Smooth muscle cell (in vitro differentiated cells): ENCODE results near the gene DPM1. TPM values are rescaled to one million over a fixed set of nuclear protein-coding genes. Genes with fewer than 3 reads are reported as not detected.

Experiments used
- DNase-seq: peaks from one replicate; lab custom pipeline; 2025; ENCODE audit not compliant: unreplicated experiment; lab: John Stamatoyannopoulos, UW
- H2AFZ ChIP-seq: fragments of 200-600 bp; sonication (generic); 2 replicates; pipeline ENCODE4 v1.6.0; 2016; ENCODE audit warnings: antibody characterized with exemption, low read depth, mild to moderate bottlenecking
- H3F3A ChIP-seq: fragments of 200-600 bp; sonication (generic); 2 replicates; pipeline ENCODE4 v1.6.0; 2017; ENCODE audit warnings: antibody characterized with exemption, low read depth
- H3K27ac ChIP-seq: fragments of 200-600 bp; sonication (generic); 2 replicates; pipeline ENCODE4 v1.5.1; 2016; ENCODE audit warnings: low read depth, mild to moderate bottlenecking
- H3K27me3 ChIP-seq: fragments of 200-600 bp; sonication (generic); 2 replicates; pipeline ENCODE4 v1.6.1; 2016; ENCODE audit warnings: low read depth, mild to moderate bottlenecking
- H3K36me3 ChIP-seq: fragments of 200-600 bp; sonication (generic); 2 replicates; pipeline ENCODE4 v1.5.1; 2016; ENCODE audit warnings: low read depth
- H3K4me1 ChIP-seq: fragments of 200-600 bp; sonication (generic); 2 replicates; pipeline ENCODE4 v1.5.1; 2016; ENCODE audit warnings: low read depth
- H3K4me2 ChIP-seq: fragments of 200-600 bp; sonication (generic); 2 replicates; pipeline ENCODE4 v1.6.0; 2016; ENCODE audit warnings: mild to moderate bottlenecking
- H3K4me3 ChIP-seq: fragments of 200-600 bp; sonication (generic); 2 replicates; pipeline ENCODE4 v1.5.1; 2016; ENCODE audit warnings: mild to moderate bottlenecking
- H3K79me2 ChIP-seq: fragments of 200-600 bp; sonication (generic); 2 replicates; pipeline ENCODE4 v1.6.0; 2016; ENCODE audit warnings: low read depth, mild to moderate bottlenecking
- H3K9ac ChIP-seq: fragments of 200-600 bp; sonication (generic); 2 replicates; pipeline ENCODE4 v1.6.0; 2016; ENCODE audit warnings: low read depth
- H3K9me3 ChIP-seq: fragments of 200-600 bp; sonication (generic); replicated peaks from 2 replicates; pipeline ENCODE4 v1.5.1; 2016; ENCODE audit warnings: low read depth
- H4K20me1 ChIP-seq: fragments of 200-600 bp; sonication (generic); 2 replicates; pipeline ENCODE4 v1.6.0; 2016; ENCODE audit warnings: low read depth
- CTCF ChIP-seq: fragments of 200-600 bp; sonication (generic); IDR thresholded peaks from 2 replicates; pipeline ENCODE4 v1.5.1; 2017; ENCODE audit warnings: borderline replicate concordance, mild to moderate bottlenecking, antibody characterized with exemption; ENCODE audit not compliant: insufficient read depth, poor library complexity, severe bottlenecking
- WGBS: methylation state at CpG from one replicate; pipeline ENCODE4 v1.1.7; 2016; ENCODE audit warnings: low lambda C conversion rate; 5-methylcytosine and 5-hydroxymethylcytosine counted together
- polyA plus RNA-seq: library from polyadenylated mRNA; unstranded; fragments of >200 nt; fragmentation: Nextera tagmentation; extraction: Ambion mirVana; gene quantifications from 2 replicates; pipeline ENCODE4 v1.2.1, GENCODE V29; 2016
- total RNA-seq: library from RNA; depleted of rRNA; stranded (reverse); fragments of >200 nt; gene quantifications from 2 replicates; pipeline ENCODE4 v1.2.3, GENCODE V29; 2014

The DPM1 gene
- total and polyA plus RNA-seq, 2 experiments from 2014 or later: 89.1 to 141 TPM

- Histone ChIP-seq H3K9me3 (no peaks in the 10 kb centered on the region), H3F3A (peaks cover 25% of the 10 kb centered on the region), H3K27me3 (no peaks in the 10 kb centered on the region), H3K79me2 (peaks cover 75% of the 10 kb centered on the region), H2AFZ (no peak overlapping the region), H3K27ac (no peak overlapping the region), H3K9ac (no peak overlapping the region), H3K4me3 (no peak overlapping the region), H4K20me1 (peaks cover 100% of the 10 kb centered on the region), H3K4me1 (no peaks in the 10 kb centered on the region), H3K36me3 (peaks cover 33% of the 10 kb centered on the region), H3K4me2 (no peak overlapping the region)
- no peak for DNase-seq
- no peak for TF ChIP-seq CTCF
- WGBS: 99% methylated on average over 8 of the region's 8 CpGs
These were observed 63.1 kb downstream of the DPM1 start for GRCh38 chr20:50895111-50895830.

DNA sequence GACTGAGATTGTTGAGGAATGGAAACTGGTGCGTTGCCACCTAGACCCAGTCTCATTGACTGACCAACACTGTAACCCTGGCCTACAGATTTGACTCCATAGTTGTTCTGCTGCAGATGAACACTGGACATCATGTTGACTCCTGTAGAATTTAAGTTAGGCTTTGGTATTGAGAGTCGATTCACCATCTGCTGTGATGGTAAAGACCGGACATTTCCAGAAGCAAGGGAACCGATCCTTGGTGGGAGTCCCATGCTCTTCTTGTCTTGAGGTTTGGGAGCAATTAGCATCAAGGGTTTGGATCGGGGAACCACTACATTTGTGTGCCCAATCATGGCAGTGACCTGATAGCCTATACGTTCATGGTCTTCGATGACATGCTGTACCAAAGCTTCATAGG is 64.7 kb downstream of the DPM1 start:
- Histone ChIP-seq H3K4me1 (no peaks in the 10 kb centered on the region), H3K36me3 (peaks cover 35% of the 10 kb centered on the region), H3K79me2 (peaks cover 60% of the 10 kb centered on the region), H3K4me2 (no peak overlapping the region), H3K9me3 (no peaks in the 10 kb centered on the region), H3K4me3 (no peak overlapping the region), H3K9ac (no peak overlapping the region), H4K20me1 (peaks cover 99% of the 10 kb centered on the region), H3K27me3 (no peaks in the 10 kb centered on the region), H2AFZ (no peak overlapping the region), H3F3A (peaks cover 28% of the 10 kb centered on the region), H3K27ac (no peak overlapping the region)
- TF ChIP-seq CTCF: no peak
- no peak for DNase-seq
- WGBS: 96% methylated on average over 7 of the region's 7 CpGs

GRCh38 chr20:50892394-50892793 is 65.9 kb downstream of the DPM1 start:
- Histone ChIP-seq H3K36me3 (peaks cover 31% of the 10 kb centered on the region), H3K27ac (no peak overlapping the region), H2AFZ (no peak overlapping the region), H3K79me2 (peaks cover 48% of the 10 kb centered on the region), H3K9ac (no peak overlapping the region), H3K27me3 (no peaks in the 10 kb centered on the region), H4K20me1 (peaks cover 94% of the 10 kb centered on the region), H3K4me1 (no peaks in the 10 kb centered on the region), H3K9me3 (no peaks in the 10 kb centered on the region), H3F3A (peaks cover 30% of the 10 kb centered on the region), H3K4me3 (no peak overlapping the region), H3K4me2 (no peak overlapping the region)
- no peak for TF ChIP-seq CTCF
- WGBS: 95% methylated on average over 8 of the region's 8 CpGs
- no peak for DNase-seq

DNA sequence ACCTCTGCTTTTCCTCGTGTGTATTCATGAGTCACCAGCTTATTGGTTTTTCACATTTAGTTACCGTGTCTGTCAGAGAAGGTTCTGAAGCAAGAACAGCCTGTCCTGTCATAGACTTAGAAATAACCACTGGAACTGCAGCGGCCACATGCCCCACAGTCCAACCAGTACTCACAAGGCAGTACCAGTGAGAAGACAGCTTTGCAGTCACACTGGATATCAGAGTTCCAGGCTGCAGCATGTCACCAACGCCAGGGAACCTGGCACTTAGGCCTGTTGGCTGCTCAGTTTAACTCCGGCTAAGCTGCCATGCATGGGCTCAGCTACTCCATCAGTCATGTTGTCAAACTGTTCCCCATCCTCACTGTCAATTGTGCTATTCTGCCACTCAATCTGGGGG is 67.2 kb downstream of the DPM1 start:
- no peak overlapping the region for H3K27ac ChIP-seq
- H3K4me1 ChIP-seq: no peaks in the 10 kb centered on the region
- no peaks in the 10 kb centered on the region for H3K27me3 ChIP-seq
- peaks cover 93% of the 10 kb centered on the region for H4K20me1 ChIP-seq
- no peak overlapping the region for H3K4me3 ChIP-seq
- H3K4me2 ChIP-seq: no peak overlapping the region
- WGBS: 70% methylated on average over 5 of the region's 5 CpGs
- H3K36me3 ChIP-seq: peaks cover 27% of the 10 kb centered on the region
- H3F3A ChIP-seq: peaks cover 25% of the 10 kb centered on the region
- peaks cover 37% of the 10 kb centered on the region for H3K79me2 ChIP-seq
- no peak for DNase-seq
- no peak overlapping the region for H3K9ac ChIP-seq
- no peak for TF ChIP-seq CTCF
- no peaks in the 10 kb centered on the region for H3K9me3 ChIP-seq
- no peak overlapping the region for H2AFZ ChIP-seq
